Naive thymus-derived CD8-positive, alpha-beta T cell (primary cell): ENCODE measurements around the gene DBH. TPM values are rescaled to one million over a fixed set of nuclear protein-coding genes. Genes with fewer than 3 reads are reported as not detected.

Source experiments
- ATAC-seq, 2 donors: fragments of 150-1000 bp; cut with Tn5 transposase in 1 of 2; sonication (Bioruptor Pico), chemical (Tn5 transposase) in 1 of 2; 1 replicate in 1 of 2; 2 replicates in 1 of 2; pipeline ENCODE4 v1.10.0; 2021; ENCODE audit warnings: mild to moderate bottlenecking in 2 of 2, moderate library complexity in 2 of 2
- POLR2A ChIA-PET: fragments of 350-600 bp; sonication (Branson Sonifier 250); formaldehyde crosslinking; loops from one replicate; lab custom pipeline; 2021; ENCODE audit warnings: antibody characterized with exemption; lab: Charles Lee
- DNase-seq, 10 donors: peaks; one replicate each; pipeline versions ENCODE4 v3.0.0 to v3.0.0-alpha.2; 2020 to 2022
- H3K27ac Mint-ChIP-seq, 10 donors: one replicate each; pipeline ENCODE4 v1.8.0; 2020 to 2022; ENCODE audit warnings: mild to moderate bottlenecking in 10 of 10, mixed read lengths in 10 of 10, moderate library complexity in 4 of 10, inconsistent platforms in 1 of 10
- H3K27me3 Mint-ChIP-seq, 5 donors: one replicate each; pipeline ENCODE4 v1.8.0; 2021 to 2022; ENCODE audit warnings: mixed read lengths in 5 of 5
- H3K36me3 Mint-ChIP-seq, 3 donors: one replicate each; pipeline ENCODE4 v1.8.0; 2020 to 2022; ENCODE audit warnings: mixed read lengths in 3 of 3, mild to moderate bottlenecking in 2 of 3, inconsistent platforms in 1 of 3
- H3K4me1 Mint-ChIP-seq, 4 donors: one replicate each; pipeline ENCODE4 v1.8.0; 2021 to 2022; ENCODE audit warnings: mixed read lengths in 4 of 4
- H3K4me3 Mint-ChIP-seq, 10 donors: one replicate each; pipeline ENCODE4 v1.8.0; 2020 to 2022; ENCODE audit warnings: mild to moderate bottlenecking in 10 of 10, mixed read lengths in 10 of 10, moderate library complexity in 6 of 10, inconsistent platforms in 1 of 10
- H3K9me3 Mint-ChIP-seq, 9 donors: one replicate each; pipeline ENCODE4 v1.8.0; 2020 to 2022; ENCODE audit warnings: mixed read lengths in 9 of 9, mild to moderate bottlenecking in 3 of 9, inconsistent platforms in 1 of 9, moderate library complexity in 1 of 9
- polyA plus RNA-seq, 3 donors: library from polyadenylated mRNA; unstranded; fragments of 300-500 nt; fragmentation: Illumina TruSeq; gene quantifications; one replicate each; pipeline ENCODE4 v1.2.3, GENCODE V29; 2021
- total RNA-seq, 8 experiments: library from RNA in 2 of 8; stranded (reverse) in 2 of 8; gene quantifications; one replicate each; pipeline ENCODE4 v1.2.3 and lab custom pipeline; 2021 to 2026

The DBH gene
- total and polyA plus RNA-seq, 5 experiments from 2014 or later = not detected

GRCh38 chr9:133629221-133630110 lies 6.7 kb upstream of the DBH start:
- Mint-ChIP-seq H3K36me3 (peaks cover 0 to 17% (median 8%) of the 10 kb centered on the region in 3 donors), H3K4me3 (no peak overlapping the region), H3K27me3 (peaks cover 0 to 6% (median 0%) of the 10 kb centered on the region in 5 donors), H3K9me3 (peaks cover 0 to 20% (median 9%) of the 10 kb centered on the region in 9 donors), H3K27ac (no peak overlapping the region), H3K4me1 (no peaks in the 10 kb centered on the region)
- DNase-seq = no peak
- POLR2A ChIA-PET = interaction anchor here (0.7 kb wide), 1 partner anchor 355 kb away, joined by 3 read pairs; no protein-coding TSS in a partner anchor
- no peak for ATAC-seq

GRCh38 chr9:133631111-133631510 lies 5.1 kb upstream of the DBH start:
- Mint-ChIP-seq H3K36me3 (peaks cover 0 to 14% (median 6%) of the 10 kb centered on the region in 3 donors), H3K27ac (no peak overlapping the region), H3K4me1 (no peaks in the 10 kb centered on the region), H3K4me3 (no peak overlapping the region), H3K27me3 (peaks cover 0 to 6% (median 0%) of the 10 kb centered on the region in 5 donors), H3K9me3 (peaks cover 0 to 14% (median 7%) of the 10 kb centered on the region in 9 donors)
- ATAC-seq (no peak), DNase-seq (no peak)
- POLR2A ChIA-PET = no interaction called here

- no peak for ATAC-seq
- peak overlapping the region in 1 of 10 donors; percentile 18 for H3K27ac Mint-ChIP-seq
- no peaks in the 10 kb centered on the region for H3K36me3 Mint-ChIP-seq
- H3K4me3 Mint-ChIP-seq = no peak overlapping the region
- H3K4me1 Mint-ChIP-seq = no peaks in the 10 kb centered on the region
- DNase-seq = no peak
- no peaks in the 10 kb centered on the region for H3K9me3 Mint-ChIP-seq
- POLR2A ChIA-PET = no interaction called here
- peaks cover 0 to 6% (median 0%) of the 10 kb centered on the region in 5 donors for H3K27me3 Mint-ChIP-seq
Observed at GRCh38 chr9:133632806-133633680, 3.1 kb upstream of the DBH start.

- no peak for DNase-seq
- no peak for ATAC-seq
- Mint-ChIP-seq H3K36me3 (no peaks in the 10 kb centered on the region), H3K27ac (no peak overlapping the region), H3K4me3 (no peak overlapping the region), H3K27me3 (peaks cover 0 to 6% (median 0%) of the 10 kb centered on the region in 5 donors), H3K4me1 (no peaks in the 10 kb centered on the region), H3K9me3 (no peaks in the 10 kb centered on the region)
- POLR2A ChIA-PET = no interaction called here
Observed at GRCh38 chr9:133633681-133634080, 2.5 kb upstream of the DBH start.

- Mint-ChIP-seq H3K36me3 (no peaks in the 10 kb centered on the region), H3K27ac (no peak overlapping the region), H3K27me3 (peaks cover 0 to 6% (median 0%) of the 10 kb centered on the region in 5 donors), H3K9me3 (no peaks in the 10 kb centered on the region), H3K4me3 (no peak overlapping the region), H3K4me1 (no peaks in the 10 kb centered on the region)
- ATAC-seq (no peak), DNase-seq (no peak)
- POLR2A ChIA-PET = no interaction called here
Observed at GRCh38 chr9:133634081-133634691, 2.0 kb upstream of the DBH start.

- POLR2A ChIA-PET = interaction anchor here (0.6 kb wide), 1 partner anchor 1229 kb away, joined by 4 read pairs; no protein-coding TSS in a partner anchor
Observed at GRCh38 chr9:133635098-133635497, 1.1 kb upstream of the DBH start.

GRCh38 chr9:133636902-133637301 lies 739 bp downstream of the DBH start:
- ATAC-seq (no peak), DNase-seq (no peak)
- Mint-ChIP-seq H3K4me1 (peaks cover 0 to 4% (median 0%) of the 10 kb centered on the region in 4 donors), H3K27me3 (peaks cover 0 to 6% (median 0%) of the 10 kb centered on the region in 5 donors), H3K4me3 (no peak overlapping the region), H3K36me3 (no peaks in the 10 kb centered on the region), H3K9me3 (no peaks in the 10 kb centered on the region), H3K27ac (no peak overlapping the region)
- POLR2A ChIA-PET = no interaction called here

More at GRCh38 chr9:133635098-133635497, 1.1 kb upstream of the DBH start:
- Mint-ChIP-seq H3K27ac (peak overlapping the region in 1 of 10 donors; percentile 53), H3K27me3 (peaks cover 0 to 6% (median 0%) of the 10 kb centered on the region in 5 donors), H3K9me3 (no peaks in the 10 kb centered on the region), H3K4me1 (no peaks in the 10 kb centered on the region), H3K4me3 (no peak overlapping the region), H3K36me3 (no peaks in the 10 kb centered on the region)
- ATAC-seq = no peak
- DNase-seq = no peak

- peaks cover 0 to 6% (median 0%) of the 10 kb centered on the region in 5 donors for H3K27me3 Mint-ChIP-seq
- POLR2A ChIA-PET = no interaction called here
- no peaks in the 10 kb centered on the region for H3K9me3 Mint-ChIP-seq
- no peak overlapping the region for H3K4me3 Mint-ChIP-seq
- H3K27ac Mint-ChIP-seq = no peak overlapping the region
- peaks cover 0 to 4% (median 0%) of the 10 kb centered on the region in 4 donors for H3K4me1 Mint-ChIP-seq
- no peak for DNase-seq
- H3K36me3 Mint-ChIP-seq = no peaks in the 10 kb centered on the region
- ATAC-seq = no peak
Observed at GRCh38 chr9:133637451-133638055, 1.4 kb downstream of the DBH start.

GRCh38 chr9:133638076-133638475 lies 1.9 kb downstream of the DBH start:
- Mint-ChIP-seq H3K4me1 (peaks cover 0 to 4% (median 0%) of the 10 kb centered on the region in 4 donors), H3K9me3 (no peaks in the 10 kb centered on the region), H3K4me3 (no peak overlapping the region), H3K27ac (peak overlapping the region in 1 of 10 donors; percentile 11), H3K36me3 (no peaks in the 10 kb centered on the region), H3K27me3 (peaks cover 0 to 4% (median 0%) of the 10 kb centered on the region in 5 donors)
- POLR2A ChIA-PET = no interaction called here
- DNase-seq = no peak
- no peak for ATAC-seq

- DNase-seq = peak in 1 of 10 donors; percentile 46
- no peaks in the 10 kb centered on the region for H3K36me3 Mint-ChIP-seq
- peaks cover 0 to 4% (median 0%) of the 10 kb centered on the region in 5 donors for H3K27me3 Mint-ChIP-seq
- H3K27ac Mint-ChIP-seq = no peak overlapping the region
- POLR2A ChIA-PET = no interaction called here
- no peak overlapping the region for H3K4me3 Mint-ChIP-seq
- no peak for ATAC-seq
- H3K9me3 Mint-ChIP-seq = no peaks in the 10 kb centered on the region
- H3K4me1 Mint-ChIP-seq = peaks cover 0 to 4% (median 0%) of the 10 kb centered on the region in 4 donors
Observed at GRCh38 chr9:133638711-133639110, 2.5 kb downstream of the DBH start.

GRCh38 chr9:133639613-133640012 lies 3.5 kb downstream of the DBH start:
- H3K9me3 Mint-ChIP-seq = no peaks in the 10 kb centered on the region
- peaks cover 0 to 4% (median 0%) of the 10 kb centered on the region in 4 donors for H3K4me1 Mint-ChIP-seq
- no peak overlapping the region for H3K4me3 Mint-ChIP-seq
- ATAC-seq (no peak), DNase-seq (peak in 1 of 10 donors; percentile 42)
- no peaks in the 10 kb centered on the region for H3K36me3 Mint-ChIP-seq
- POLR2A ChIA-PET = no interaction called here
- peak overlapping the region in 1 of 10 donors; percentile 31 for H3K27ac Mint-ChIP-seq
- peaks cover 0 to 4% (median 0%) of the 10 kb centered on the region in 5 donors for H3K27me3 Mint-ChIP-seq

- Mint-ChIP-seq H3K27ac (peak overlapping the region in 1 of 10 donors; percentile 30), H3K4me3 (no peak overlapping the region), H3K4me1 (peaks cover 0 to 4% (median 0%) of the 10 kb centered on the region in 4 donors), H3K9me3 (no peaks in the 10 kb centered on the region), H3K27me3 (peaks cover 0 to 1% (median 0%) of the 10 kb centered on the region in 5 donors), H3K36me3 (no peaks in the 10 kb centered on the region)
- POLR2A ChIA-PET = no interaction called here
- DNase-seq (no peak), ATAC-seq (no peak)
Observed at GRCh38 chr9:133640160-133640559, 4.0 kb downstream of the DBH start.
